HG03558 (cell line): ENCODE results near the gene NLRC5.
"Not testable (repeated sequence)": the region's sequence is repeated elsewhere in the genome, so short reads cannot be mapped to it uniquely, and the experiment has no call there.

ENCODE experiments used
- ATAC-seq: cut with Tn5 transposase; IDR thresholded peaks from one replicate; pipeline ENCODE4 v1.9.1; 2021; ENCODE audit warnings: moderate number of reproducible peaks; ENCODE audit not compliant: unreplicated experiment; ENCODE audit errors: extremely low read depth

NLRC5 gene

DNA sequence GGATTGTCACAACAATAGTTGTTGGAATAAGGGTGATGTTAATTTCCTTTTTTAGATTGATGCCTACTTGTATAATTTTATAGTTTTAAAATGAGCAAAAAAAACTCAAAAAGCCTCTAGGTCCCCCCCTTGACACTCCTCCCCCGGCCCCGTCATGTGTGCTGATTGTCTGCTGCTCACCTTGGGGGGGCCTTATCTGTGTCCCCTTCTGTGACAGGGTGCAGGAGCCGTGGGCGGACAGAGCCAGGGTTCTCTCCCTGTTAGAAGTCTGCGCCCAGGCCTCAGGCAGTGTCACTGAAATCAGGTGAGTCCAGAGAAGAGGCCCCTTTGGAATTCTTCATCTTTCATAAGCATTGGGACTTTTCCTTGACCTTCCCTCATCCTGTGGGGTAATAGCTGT is 75.6 kb downstream of the NLRC5 start:
- ATAC-seq, result no peak

- ATAC-seq, result no peak
Measured at GRCh38 chr16:57066625-57067024, 77.3 kb downstream of the NLRC5 start.

DNA sequence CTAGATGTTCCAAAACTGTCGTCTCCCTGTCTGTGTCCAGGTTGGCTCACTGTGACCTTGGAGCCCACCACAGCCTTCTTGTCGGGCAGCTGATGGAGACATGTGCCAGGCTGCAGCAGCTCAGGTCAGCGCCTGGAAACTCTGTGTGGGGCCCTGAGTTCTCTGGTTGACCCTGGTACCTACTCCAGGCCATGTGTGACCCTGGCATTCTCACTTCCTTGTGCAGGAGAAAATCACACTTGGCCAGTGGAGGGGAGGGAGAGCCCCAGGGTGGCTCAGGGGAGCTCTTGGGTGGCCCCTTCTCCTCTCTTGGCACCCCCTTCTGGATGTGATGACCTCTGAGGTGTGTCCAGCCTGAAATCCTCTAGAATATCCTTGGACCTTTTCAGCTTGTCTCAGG is 78.0 kb downstream of the NLRC5 start:
- ATAC-seq, result no peak

GRCh38 chr16:57069053-57069452 is 79.7 kb downstream of the NLRC5 start:
- no peak for ATAC-seq

- ATAC-seq, result no peak
Measured at GRCh38 chr16:57069635-57070370, 80.4 kb downstream of the NLRC5 start.

- ATAC-seq, result no peak
Measured at GRCh38 chr16:57070424-57070823, 81.1 kb downstream of the NLRC5 start.

DNA sequence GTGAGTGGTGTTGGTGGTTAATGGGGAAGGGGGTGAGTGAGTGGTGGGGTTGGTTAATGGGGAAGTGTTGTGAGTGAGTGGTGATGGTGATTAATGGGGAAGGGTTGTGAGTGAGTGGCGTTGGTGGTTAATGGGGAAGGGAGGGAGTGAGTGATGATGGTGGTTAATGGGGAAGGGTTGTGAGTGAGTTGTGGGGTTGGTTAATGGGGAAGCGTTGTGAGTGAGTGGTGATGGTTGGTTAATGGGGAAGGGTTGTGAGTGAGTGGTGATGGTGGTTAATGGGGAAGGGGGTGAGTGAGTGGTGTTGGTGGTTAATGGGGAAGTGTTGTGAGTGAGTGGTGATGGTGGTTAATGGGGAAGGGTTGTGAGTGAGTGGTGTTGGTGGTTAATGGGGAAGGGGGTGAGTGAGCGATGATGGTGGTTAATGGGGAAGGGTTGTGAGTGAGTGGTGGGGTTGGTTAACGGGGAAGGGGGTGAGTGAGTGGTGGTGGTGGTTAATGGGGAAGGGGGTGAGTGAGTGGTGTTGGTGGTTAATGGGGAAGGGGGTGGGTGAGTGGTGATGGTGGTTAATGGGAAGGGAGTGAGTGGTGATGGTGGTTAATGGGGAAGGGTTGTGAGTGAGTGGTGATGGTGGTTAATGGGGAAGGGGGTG is 81.8 kb downstream of the NLRC5 start:
- ATAC-seq, result not testable (repeated sequence)

DNA sequence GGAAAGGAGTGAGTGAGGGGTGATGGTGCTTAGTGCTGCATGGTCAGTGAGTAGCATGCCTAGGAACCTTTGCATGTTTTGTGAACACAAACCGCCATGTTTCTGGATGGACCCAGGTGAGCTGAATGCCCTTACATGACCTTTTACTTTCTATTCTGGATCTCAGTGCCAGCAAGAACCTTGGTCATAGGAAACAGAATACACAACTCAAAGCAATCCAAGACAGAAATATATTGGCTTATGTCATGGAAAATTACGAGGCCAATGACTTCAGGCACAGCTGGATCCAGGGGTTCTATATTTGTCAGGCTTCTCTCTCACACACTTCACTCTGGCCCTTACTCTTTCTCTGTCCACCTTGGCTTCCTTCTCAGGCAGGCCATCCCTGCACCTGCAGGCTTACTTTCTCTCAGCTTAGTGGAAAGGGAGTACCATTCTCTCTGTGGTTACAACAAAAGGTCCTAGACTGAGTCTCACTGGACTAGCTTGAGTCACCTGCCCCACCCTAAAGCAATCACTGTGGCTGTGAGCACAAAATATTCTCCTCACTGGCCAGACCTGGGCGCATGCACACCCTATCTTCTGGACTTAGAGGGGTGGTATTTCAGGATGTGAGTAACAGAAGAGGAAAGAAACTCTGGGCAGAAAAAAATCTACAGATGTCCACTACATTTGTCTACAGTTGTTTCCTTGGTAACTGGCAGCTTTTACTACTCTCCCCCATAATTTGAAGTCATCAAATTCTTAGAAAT is 82.7 kb downstream of the NLRC5 start:
- ATAC-seq, result no peak

DNA sequence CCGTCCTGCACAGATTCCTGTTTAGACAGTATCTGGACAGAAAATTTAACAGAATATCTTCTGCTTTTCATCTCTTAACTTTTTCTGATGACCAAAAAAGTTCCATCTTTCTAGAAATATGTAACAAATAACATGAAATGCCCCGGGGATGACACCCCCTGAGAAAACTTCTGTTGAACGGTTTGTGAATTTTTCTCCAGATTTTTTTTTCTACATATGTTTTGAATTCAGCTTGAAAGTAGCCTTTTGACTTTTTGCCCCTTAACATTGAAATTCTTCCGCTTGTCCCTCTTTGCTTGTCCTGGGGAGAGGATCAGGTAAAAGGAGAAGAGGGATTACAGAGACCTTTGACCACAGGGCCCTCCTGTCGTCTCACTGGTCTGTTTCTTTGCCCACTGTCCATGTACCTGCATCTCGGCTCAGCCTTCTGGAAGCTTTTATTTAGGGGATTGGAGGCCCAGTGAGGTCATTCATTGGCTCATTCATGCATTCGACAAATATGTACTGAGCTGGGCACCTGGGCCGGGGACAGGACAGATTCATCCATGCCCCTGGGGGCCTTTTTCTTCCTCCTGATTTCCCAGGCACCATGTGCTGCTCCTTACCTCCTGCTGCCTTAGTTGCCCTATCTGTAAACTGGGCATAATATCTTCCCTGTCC is 83.4 kb downstream of the NLRC5 start:
- ATAC-seq, result no peak

- no peak for ATAC-seq
Measured at GRCh38 chr16:57077714-57078113, 88.4 kb downstream of the NLRC5 start.

DNA sequence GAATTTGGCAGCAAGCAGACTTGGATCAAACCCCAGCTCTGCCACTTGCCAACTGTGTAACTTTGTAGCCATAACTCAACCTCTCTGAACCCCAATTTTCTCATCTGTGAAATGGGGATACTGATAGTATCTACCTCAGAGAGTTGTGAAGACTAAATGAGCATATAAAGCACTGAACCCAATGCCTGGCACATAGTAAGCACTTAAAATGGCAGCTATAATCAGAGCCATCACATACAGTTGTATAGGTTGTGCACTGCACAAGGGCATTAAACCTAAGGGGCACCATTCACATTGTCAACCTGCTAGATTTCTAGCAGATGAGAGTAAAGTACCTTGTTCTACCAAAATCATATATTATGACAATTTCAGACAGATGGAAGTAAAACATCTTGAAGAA is 92.4 kb downstream of the NLRC5 start:
- ATAC-seq, result no peak

- ATAC-seq, result no peak
Measured at GRCh38 chr16:57082664-57083063, 93.3 kb downstream of the NLRC5 start.

DNA sequence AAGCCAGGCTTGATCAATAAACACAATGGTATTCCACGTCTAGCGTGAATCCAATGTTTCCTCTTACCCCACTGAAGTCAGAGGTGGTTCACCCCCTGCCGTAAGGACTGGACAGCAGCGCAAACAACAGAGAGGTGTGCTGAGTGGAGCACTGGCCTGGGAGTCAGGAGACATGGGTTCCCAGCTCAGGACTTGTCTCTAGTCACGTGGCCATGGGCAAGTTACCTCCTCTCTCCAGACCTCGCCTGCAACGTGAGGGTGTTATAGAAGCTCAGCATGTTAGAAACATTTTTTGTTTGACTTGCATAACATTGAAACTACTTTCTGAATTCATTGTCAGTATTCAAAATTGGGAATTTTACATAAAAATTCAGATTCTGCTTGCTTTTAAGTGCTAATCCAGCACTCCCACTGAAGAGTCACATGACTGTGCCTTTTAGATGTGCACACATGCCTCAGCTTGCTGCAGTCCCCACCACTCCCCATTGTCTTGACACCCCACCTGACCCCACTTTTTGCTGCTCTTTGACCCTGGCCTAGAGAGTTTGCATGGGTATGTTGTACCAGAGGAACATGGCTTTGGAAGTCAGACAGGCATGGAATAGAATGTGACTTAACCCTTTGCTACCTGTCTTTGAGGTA is 94.2 kb downstream of the NLRC5 start:
- ATAC-seq, result no peak

GRCh38 chr16:57084257-57084770 is 95.0 kb downstream of the NLRC5 start:
- ATAC-seq, result no peak

DNA sequence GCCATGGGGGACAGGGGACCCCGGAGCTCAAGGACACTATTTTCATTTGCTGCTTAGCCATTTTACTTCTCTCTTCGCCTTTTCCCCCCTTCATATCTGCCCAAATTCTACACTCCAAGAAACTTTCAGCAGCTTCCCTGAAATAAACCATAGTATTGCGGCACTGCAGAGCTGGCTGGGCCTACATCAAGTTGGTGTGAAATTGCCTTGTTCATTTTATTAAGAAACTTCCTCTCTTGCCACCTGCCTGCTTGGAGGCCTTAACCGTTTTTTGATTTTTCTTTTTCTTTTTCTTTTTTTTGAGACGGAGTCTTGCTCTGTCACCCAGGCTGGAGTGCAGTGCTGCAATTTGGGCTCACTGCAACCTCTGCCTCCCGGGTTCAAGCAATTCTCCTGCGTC is 95.6 kb downstream of the NLRC5 start:
- ATAC-seq, result no peak

- ATAC-seq, result no peak
Measured at GRCh38 chr16:57087003-57087402, 97.6 kb downstream of the NLRC5 start.

DNA sequence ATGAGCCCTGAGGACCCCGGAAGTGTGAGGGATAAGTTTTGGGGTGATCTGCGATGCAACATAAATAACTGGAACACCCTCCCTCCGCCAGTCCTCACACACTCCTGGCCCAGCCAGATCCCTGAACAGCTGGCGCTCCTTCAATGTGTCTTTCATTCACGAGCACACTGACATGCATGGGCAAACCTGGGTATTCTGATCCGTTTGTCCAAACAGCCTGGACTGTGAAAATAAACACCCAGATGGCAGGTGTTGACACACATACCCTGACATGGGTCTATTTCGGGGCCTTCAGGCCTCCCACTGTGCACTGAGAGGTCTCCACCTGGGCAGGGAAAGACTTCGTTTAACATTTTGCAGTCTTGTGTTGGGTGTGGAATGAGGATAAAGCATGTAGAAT is 100.0 kb downstream of the NLRC5 start:
- ATAC-seq, result no peak

- no peak for ATAC-seq
Measured at GRCh38 chr16:57091200-57091974, 102.0 kb downstream of the NLRC5 start.

DNA sequence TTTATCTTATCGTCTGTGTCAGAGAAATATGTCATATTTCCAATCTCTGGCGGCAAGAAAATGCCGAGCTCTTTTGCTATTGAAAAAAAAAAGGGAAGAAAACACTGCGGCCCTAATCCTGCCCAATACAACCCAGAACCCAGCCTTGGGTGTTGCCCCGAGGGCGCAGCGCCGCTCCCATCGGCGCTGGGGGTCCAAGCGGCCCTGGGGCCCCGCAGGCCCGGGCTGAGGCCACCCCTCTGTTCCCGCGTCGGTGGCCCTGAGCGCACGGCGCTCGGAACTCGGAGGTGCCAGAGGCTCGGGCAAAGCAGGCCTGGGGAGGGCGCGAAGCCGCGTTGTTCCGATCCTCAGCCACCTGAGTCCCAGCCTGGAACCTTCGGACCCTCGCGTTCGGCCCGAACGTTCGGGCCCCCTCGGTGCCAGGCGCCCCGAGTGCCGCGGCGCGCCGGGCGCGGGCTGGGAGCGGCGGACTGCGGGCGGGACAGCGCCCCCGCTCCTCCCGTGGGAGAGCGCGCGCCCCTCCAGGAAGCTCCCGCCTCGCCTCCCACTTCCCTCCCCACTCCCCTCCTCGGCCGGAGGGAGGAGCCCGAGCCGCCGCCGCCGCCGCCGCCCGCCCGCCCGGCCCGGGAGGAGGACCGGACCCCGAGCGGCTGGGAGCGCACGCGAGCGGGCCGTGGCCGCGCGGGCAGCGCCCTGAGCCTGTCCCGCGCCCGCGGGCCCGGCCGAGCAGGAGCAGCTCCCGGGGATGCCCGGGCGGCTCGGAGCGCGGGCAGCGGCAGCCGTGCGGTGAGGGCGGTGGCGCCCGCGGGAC is 102.8 kb downstream of the NLRC5 start, which contains the start of gene CPNE2:
TSS of gene CPNE2 (plus strand) at position 609 of the 811 bp plus-strand sequence. CDS start 18,160 bp downstream, outside the sequence.
- no peak for ATAC-seq
